Testis (tissue), 5 donors: ENCODE measurements around the gene EDC3. TPM values are rescaled to one million over a fixed set of nuclear protein-coding genes. Genes with fewer than 3 reads are reported as not detected.
"Not testable (repeated sequence)": the region's sequence is repeated elsewhere in the genome, so short reads cannot be mapped to it uniquely, and the experiment has no call there.

Source experiments
- DNase-seq: peaks from one replicate; pipeline ENCODE4 v3.0.0-alpha.2; 2019
- H3K27ac ChIP-seq, 2 donors: fragments of 200-600 bp; sonication (generic); one replicate each; pipeline ENCODE4 v1.5.1; 2019
- H3K27me3 ChIP-seq: fragments of 200-600 bp; sonication (generic); one replicate; pipeline ENCODE4 v1.5.1; 2019
- H3K36me3 ChIP-seq: fragments of 200-600 bp; sonication (generic); one replicate; pipeline ENCODE4 v1.5.1; 2017; ENCODE audit warnings: low read depth; ENCODE audit errors: missing control alignments
- H3K4me1 ChIP-seq: fragments of 200-600 bp; sonication (generic); one replicate; pipeline ENCODE4 v1.5.1; 2019
- H3K4me3 ChIP-seq, 2 donors: fragments of 200-600 bp; sonication (generic); one replicate each; pipeline ENCODE4 v1.5.1; 2017 to 2019
- H3K9me3 ChIP-seq: fragments of 200-600 bp; sonication (generic); one replicate; pipeline ENCODE4 v1.5.1; 2017
- POLR2A ChIP-seq: fragments of 450-650 bp; IDR thresholded peaks from one replicate; pipeline ENCODE4 v1.6.1; 2017; ENCODE audit warnings: antibody characterized with exemption, mild to moderate bottlenecking, moderate library complexity
- WGBS, 2 donors: methylation state at CpG; one replicate each; pipeline ENCODE4 v1.1.5; 2018; 5-methylcytosine and 5-hydroxymethylcytosine counted together
- intact Hi-C: fragments of 100-400 bp; cut with DNase I; formaldehyde crosslinking; loops from one replicate; pipeline ENCODE4 v1.15.1; 2023; ENCODE audit warnings: low total_unique reads
- long read RNA-seq, 2 donors: transcript quantifications; one replicate each; lab custom pipeline, GENCODE V29; 2026
- polyA plus RNA-seq: library from polyadenylated mRNA; stranded (reverse); fragments of 350-450 nt; fragmentation: Illumina TruSeq; extraction: RNeasy Lipid Tissue Mini Kit (QIAGEN cat#74804); gene quantifications from one replicate; pipeline ENCODE4 v1.2.3, GENCODE V29; 2014; ENCODE audit warnings: low read depth, low replicate concordance; ENCODE audit not compliant: insufficient read depth
- total RNA-seq, 2 donors: library from RNA; depleted of rRNA; stranded (reverse); fragments of >200 nt; gene quantifications; one replicate each; pipeline ENCODE4 v1.2.3, GENCODE V29; 2016
- TF ChIP-seq, protein P1 (sequence below), 3 experiments: fragments of 450-650 bp in 2 of 3; fragments of 200-600 bp in 1 of 3; sonication (generic) in 1 of 3; IDR thresholded peaks; one replicate each; pipeline ENCODE4 v1.5.1; 2016 to 2019; ENCODE audit warnings: antibody characterized with exemption in 3 of 3, mild to moderate bottlenecking in 2 of 3, moderate library complexity in 1 of 3

The EDC3 gene, protein sequence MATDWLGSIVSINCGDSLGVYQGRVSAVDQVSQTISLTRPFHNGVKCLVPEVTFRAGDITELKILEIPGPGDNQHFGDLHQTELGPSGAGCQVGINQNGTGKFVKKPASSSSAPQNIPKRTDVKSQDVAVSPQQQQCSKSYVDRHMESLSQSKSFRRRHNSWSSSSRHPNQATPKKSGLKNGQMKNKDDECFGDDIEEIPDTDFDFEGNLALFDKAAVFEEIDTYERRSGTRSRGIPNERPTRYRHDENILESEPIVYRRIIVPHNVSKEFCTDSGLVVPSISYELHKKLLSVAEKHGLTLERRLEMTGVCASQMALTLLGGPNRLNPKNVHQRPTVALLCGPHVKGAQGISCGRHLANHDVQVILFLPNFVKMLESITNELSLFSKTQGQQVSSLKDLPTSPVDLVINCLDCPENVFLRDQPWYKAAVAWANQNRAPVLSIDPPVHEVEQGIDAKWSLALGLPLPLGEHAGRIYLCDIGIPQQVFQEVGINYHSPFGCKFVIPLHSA
- 10 to 100 TPM; 53.8 to 56.5 TPM for total RNA-seq
- 96.0 TPM for polyA plus RNA-seq
- long read RNA-seq, donor 1, transcript EDC3-201 (7 exons, 3,763 nt), result major isoform, 13 of 25 reads
- long read RNA-seq, donor 1, partial matches to known transcripts, result 5 of 25 reads
- long read RNA-seq, donor 1, other reads (novel, unspliced or antisense), result 0 of 25 reads
- long read RNA-seq, donor 2, partial matches to known transcripts, result 0 of 8 reads
- long read RNA-seq, donor 2, other reads (novel, unspliced or antisense), result 0 of 8 reads

DNA sequence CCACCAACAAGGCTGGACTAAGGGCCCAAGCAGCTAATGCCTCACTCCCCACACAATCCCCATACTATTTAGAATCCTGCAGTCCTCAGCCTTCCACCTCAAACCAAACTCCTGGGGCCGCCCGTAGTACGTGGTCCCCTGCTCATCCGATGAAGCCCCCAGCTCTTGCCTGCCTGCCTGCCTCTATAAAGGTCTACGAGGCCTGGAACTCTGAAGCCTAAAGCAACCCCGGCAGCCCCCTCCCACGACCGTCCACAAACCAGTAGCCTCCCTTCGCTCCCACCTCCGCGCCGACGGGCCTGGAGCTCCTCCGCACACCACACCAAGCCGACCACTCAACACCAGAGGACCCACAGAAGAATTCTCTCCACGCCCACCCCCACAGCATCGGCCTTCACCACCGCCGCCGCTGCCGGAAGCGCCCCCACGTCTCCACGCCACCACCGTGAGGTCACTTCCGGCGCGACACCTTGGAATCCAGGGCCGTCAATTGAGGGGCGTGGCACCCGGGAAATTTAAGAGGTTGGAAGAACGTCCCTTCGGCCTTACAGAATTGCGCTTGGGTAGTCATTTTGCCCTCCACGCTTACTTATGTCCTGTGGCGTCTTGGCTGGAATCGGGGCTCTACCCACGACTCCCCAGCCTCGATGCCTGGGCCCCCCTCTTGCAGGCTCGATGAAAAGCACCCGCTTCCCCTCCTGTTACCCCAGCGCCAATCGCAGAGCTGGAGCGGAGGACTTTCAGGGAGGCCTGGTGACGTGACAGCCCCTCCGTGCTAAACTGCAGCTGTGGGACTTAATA lies at the start of gene EDC3:
EDC3 (minus strand) TSS at position 428 of the 801 bp plus-strand sequence. CDS start 20,900 bp downstream, outside the sequence.
- peak within 1 kb of the TSS; percentile 91 to 92 for H3K4me3 ChIP-seq
- peaks cover 3% of the 10 kb centered on the region for H3K4me1 ChIP-seq
- H3K9me3 ChIP-seq, result no peaks in the 10 kb centered on the region
- DNase-seq, result peak; percentile 96
- no peaks in the 10 kb centered on the region for H3K36me3 ChIP-seq
- intact Hi-C loops, result no loop called here
- peak within 1 kb of the TSS; percentile 87 to 89 for H3K27ac ChIP-seq
- TF ChIP-seq, protein P1, sequence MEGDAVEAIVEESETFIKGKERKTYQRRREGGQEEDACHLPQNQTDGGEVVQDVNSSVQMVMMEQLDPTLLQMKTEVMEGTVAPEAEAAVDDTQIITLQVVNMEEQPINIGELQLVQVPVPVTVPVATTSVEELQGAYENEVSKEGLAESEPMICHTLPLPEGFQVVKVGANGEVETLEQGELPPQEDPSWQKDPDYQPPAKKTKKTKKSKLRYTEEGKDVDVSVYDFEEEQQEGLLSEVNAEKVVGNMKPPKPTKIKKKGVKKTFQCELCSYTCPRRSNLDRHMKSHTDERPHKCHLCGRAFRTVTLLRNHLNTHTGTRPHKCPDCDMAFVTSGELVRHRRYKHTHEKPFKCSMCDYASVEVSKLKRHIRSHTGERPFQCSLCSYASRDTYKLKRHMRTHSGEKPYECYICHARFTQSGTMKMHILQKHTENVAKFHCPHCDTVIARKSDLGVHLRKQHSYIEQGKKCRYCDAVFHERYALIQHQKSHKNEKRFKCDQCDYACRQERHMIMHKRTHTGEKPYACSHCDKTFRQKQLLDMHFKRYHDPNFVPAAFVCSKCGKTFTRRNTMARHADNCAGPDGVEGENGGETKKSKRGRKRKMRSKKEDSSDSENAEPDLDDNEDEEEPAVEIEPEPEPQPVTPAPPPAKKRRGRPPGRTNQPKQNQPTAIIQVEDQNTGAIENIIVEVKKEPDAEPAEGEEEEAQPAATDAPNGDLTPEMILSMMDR (IDR thresholded peaks at IDR 0.05), result no peak
- TF ChIP-seq POLR2A, result no peak
- 0% methylated on average over 5 to 46 of the region's 46 CpGs for WGBS, 2 donors
- H3K27me3 ChIP-seq, result no peaks in the 10 kb centered on the region

DNA sequence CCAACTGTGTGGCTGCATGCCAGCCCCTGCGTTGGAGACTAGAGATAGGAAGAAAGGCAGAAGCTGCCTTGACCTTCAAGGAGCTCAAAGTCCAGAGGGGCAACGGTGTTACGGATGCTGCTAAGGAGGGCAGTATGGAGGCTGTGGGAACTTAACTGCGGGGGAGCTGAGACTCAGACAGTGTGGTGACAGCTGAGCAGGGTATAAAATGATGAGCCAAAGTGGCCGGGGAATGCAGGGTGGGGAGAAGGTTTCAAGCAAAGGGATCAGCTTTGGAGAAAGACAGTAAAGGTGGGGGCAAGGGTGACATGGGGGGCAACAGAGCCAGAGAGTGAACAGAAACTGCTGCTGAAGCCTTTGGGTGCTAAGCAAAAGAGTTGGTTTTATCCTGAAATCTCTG lies 46.6 kb upstream of the EDC3 start:
- H3K4me3 ChIP-seq, result no peak overlapping the region
- no peak for DNase-seq
- H3K36me3 ChIP-seq, result no peaks in the 10 kb centered on the region
- TF ChIP-seq POLR2A, result no peak
- TF ChIP-seq, protein P1 (IDR thresholded peaks at IDR 0.05), result no peak
- intact Hi-C loops, result no loop called here
- 80 to 86% methylated on average over 5 of the region's 5 CpGs for WGBS, 2 donors
- no peaks in the 10 kb centered on the region for H3K9me3 ChIP-seq
- no peak overlapping the region for H3K27ac ChIP-seq
- no peaks in the 10 kb centered on the region for H3K4me1 ChIP-seq
- H3K27me3 ChIP-seq, result no peaks in the 10 kb centered on the region

DNA sequence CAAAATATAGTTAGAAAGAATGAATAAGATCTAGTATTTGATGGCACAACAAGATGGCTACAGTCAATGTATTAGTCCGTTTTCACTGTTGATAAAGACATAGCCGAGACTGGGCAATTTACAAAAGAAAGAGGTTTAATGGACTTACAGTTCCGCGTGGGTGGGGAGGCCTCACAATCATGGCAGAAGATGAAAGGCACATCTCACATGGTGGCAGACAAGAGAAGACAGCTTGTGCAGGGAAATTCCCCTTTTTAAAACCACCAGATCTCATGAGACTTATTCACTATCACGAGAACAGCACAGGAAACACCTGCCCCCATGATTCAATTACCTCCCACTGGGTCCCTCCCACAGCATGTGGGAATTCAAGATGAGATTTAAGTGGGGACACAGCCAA lies 42.4 kb upstream of the EDC3 start:
- H3K4me3 ChIP-seq, H3K27me3 ChIP-seq, H3K4me1 ChIP-seq, DNase-seq, H3K36me3 ChIP-seq, intact Hi-C loops, H3K9me3 ChIP-seq, H3K27ac ChIP-seq: not testable (repeated sequence)
- WGBS, 2 donors, result 18 to 38% methylated on average over 5 of the region's 5 CpGs

DNA sequence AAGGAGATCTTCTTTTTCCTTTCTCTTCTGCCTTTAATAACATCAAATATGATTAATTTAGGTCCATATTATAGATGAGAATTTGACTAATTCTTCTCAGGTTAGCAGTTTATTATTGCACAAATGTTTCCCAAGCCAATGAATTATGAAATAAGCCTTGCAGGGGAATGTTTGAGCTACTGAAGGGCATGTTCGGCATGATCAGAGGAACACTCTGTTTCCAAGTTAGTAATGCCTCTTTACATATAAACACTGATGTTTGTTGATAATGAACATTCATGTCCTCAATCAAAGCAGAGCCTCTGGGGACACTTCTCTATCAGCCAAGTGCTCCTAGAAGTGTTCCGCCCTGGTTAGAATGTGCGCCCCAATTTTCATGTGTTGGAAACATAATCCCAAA lies 39.5 kb upstream of the EDC3 start:
- Histone ChIP-seq H3K4me1 (no peaks in the 10 kb centered on the region), H3K36me3 (no peaks in the 10 kb centered on the region), H3K27me3 (no peaks in the 10 kb centered on the region), H3K9me3 (no peaks in the 10 kb centered on the region), H3K27ac (no peak overlapping the region), H3K4me3 (no peak overlapping the region)
- 86 to 94% methylated on average over 3 of the region's 3 CpGs for WGBS, 2 donors
- TF ChIP-seq POLR2A, result no peak
- TF ChIP-seq, protein P1 (IDR thresholded peaks at IDR 0.05), result no peak
- intact Hi-C loops, result no loop called here
- no peak for DNase-seq

DNA sequence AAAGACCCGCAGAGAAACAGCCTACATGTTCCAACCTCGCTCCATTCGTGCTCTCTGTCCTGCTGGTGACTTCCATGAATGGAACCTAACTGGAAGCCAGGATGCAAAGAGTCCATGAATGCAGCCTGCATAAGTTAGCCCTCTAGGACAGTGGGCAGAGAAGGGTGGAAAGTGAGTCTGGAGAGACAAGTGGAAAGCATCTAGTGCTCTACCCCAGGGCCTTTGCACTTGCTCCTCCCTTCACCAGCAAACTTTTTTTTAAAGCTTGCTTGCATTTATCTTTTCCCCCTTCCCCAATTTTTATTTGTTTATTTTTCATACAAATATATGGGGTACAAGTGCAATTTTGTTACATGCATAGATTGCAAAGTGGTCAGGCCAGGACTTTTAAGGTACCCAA lies 37.4 kb upstream of the EDC3 start:
- DNase-seq, result no peak
- Histone ChIP-seq H3K4me3 (no peak overlapping the region), H3K36me3 (no peaks in the 10 kb centered on the region), H3K27me3 (no peaks in the 10 kb centered on the region), H3K4me1 (no peaks in the 10 kb centered on the region), H3K9me3 (no peaks in the 10 kb centered on the region), H3K27ac (no peak overlapping the region)
- intact Hi-C loops, result no loop called here
- no peak for TF ChIP-seq POLR2A
- TF ChIP-seq, protein P1 (IDR thresholded peaks at IDR 0.05), result no peak
- 83 to 97% methylated on average over 3 of the region's 3 CpGs for WGBS, 2 donors
